ENCODE data around the gene ITPA. TPM values are rescaled to one million over a fixed set of nuclear protein-coding genes. Genes with fewer than 3 reads are reported as not detected.
A peak's percentile ranks its signal among the peaks of the same experiment; 100 is the strongest.

Gene ITPA
- total and polyA plus RNA-seq, 2 of the 13 experiments (the other 11 are each of a cell fraction or from before 2014, with no cell fraction given) = 60.1 to 103 TPM

DNA sequence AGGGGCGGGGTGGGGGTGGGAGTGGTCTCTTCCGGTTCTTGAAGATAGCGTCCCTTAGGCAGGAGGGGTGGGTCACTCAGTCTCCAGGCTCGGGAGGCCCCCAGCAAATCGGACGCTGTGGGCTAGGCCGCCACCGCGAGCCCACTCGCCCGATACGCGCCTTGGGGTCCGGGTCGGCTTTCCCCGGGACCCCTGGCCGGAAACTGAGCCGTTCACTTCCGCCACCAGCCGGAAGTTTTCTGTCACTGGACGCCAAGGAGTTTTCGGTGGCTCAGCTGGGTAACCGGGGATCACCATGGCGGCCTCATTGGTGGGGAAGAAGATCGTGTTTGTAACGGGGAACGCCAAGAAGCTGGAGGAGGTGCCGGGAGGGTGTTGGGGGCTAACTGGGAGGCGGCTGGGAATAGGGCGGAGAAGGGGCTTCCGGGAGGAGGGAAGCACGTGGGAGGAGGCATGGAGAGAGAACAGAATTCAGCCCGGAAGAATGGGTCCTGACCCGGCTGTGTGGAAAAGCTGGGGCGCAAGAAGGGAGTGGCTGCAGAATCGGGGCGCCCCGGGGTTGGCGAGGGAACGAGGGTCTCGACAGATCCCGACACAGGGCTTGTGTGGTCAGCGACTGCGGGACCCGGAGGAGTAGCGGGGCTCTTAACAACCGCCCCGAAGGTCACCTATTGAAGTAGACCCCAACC, at the start of gene ITPA (continued):
- TF ChIP-seq ZNF101 (CRISPR knock-in tag; IDR thresholded peaks at IDR 0.05; ENCODE audit: borderline replicate concordance, low read depth) (peak; percentile 45; the same call in 1 of the 2 replicates), ZFY (CRISPR knock-in tag; IDR thresholded peaks at IDR 0.05) (peak; percentile 82), ZNF709 (CRISPR knock-in tag; IDR thresholded peaks at IDR 0.05) (peak; percentile 54; the same call in 1 of the 2 replicates), TBL1XR1 (IDR thresholded peaks at IDR 0.05; ENCODE audit: borderline replicate concordance, low read length, partially characterized antibody) (no peak), ZNF552 (CRISPR knock-in tag; IDR thresholded peaks at IDR 0.05; ENCODE audit: borderline replicate concordance) (peak; percentile 81; the same call in 1 of the 2 replicates), XRCC5 (optimal IDR thresholded peaks at IDR 0.05; ENCODE audit: low read length) (peak; percentile 54), ZNF331 (CRISPR knock-in tag; IDR thresholded peaks at IDR 0.05) (peak; percentile 40), ZMYM2 (CRISPR knock-in tag; IDR thresholded peaks at IDR 0.05) (0 out of 2 replicates have a peak, but pooled peaks have one; percentile 44), DPF2 (CRISPR knock-in tag; IDR thresholded peaks at IDR 0.05; ENCODE audit: borderline replicate concordance, low read depth) (no peak), ZNF703 (CRISPR knock-in tag; IDR thresholded peaks at IDR 0.05; ENCODE audit: borderline replicate concordance) (no peak), JUNB (CRISPR knock-in tag; IDR thresholded peaks at IDR 0.05; ENCODE audit: borderline replicate concordance) (peak; percentile 67; the same call in 1 of the 2 replicates), DR1 (CRISPR knock-in tag; IDR thresholded peaks at IDR 0.05) (peak; percentile 71), ZNF367 (CRISPR knock-in tag; IDR thresholded peaks at IDR 0.05; ENCODE audit: borderline replicate concordance) (no peak), MBNL3 (CRISPR knock-in tag; conservative IDR thresholded peaks at IDR 0.05) (no peak), ZNF777 (CRISPR knock-in tag; IDR thresholded peaks at IDR 0.05) (peak; percentile 78)
- TF ChIP-seq, protein P1, sequence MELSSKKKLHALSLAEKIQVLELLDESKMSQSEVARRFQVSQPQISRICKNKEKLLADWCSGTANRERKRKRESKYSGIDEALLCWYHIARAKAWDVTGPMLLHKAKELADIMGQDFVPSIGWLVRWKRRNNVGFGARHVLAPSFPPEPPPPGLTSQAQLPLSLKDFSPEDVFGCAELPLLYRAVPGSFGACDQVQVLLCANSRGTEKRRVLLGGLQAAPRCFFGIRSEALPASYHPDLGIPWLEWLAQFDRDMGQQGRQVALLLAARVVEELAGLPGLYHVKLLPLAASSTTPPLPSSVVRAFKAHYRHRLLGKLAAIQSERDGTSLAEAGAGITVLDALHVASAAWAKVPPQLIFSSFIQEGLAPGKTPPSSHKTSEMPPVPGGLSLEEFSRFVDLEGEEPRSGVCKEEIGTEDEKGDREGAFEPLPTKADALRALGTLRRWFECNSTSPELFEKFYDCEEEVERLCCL (CRISPR knock-in tag; IDR thresholded peaks at IDR 0.05; ENCODE audit: borderline replicate concordance) = peak; percentile 73
- TF ChIP-seq, protein P2, sequence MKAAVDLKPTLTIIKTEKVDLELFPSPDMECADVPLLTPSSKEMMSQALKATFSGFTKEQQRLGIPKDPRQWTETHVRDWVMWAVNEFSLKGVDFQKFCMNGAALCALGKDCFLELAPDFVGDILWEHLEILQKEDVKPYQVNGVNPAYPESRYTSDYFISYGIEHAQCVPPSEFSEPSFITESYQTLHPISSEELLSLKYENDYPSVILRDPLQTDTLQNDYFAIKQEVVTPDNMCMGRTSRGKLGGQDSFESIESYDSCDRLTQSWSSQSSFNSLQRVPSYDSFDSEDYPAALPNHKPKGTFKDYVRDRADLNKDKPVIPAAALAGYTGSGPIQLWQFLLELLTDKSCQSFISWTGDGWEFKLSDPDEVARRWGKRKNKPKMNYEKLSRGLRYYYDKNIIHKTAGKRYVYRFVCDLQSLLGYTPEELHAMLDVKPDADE (CRISPR knock-in tag; IDR thresholded peaks at IDR 0.05) = 0 out of 2 replicates have a peak, but pooled peaks have one; percentile 51
- TF ChIP-seq, protein P3, sequence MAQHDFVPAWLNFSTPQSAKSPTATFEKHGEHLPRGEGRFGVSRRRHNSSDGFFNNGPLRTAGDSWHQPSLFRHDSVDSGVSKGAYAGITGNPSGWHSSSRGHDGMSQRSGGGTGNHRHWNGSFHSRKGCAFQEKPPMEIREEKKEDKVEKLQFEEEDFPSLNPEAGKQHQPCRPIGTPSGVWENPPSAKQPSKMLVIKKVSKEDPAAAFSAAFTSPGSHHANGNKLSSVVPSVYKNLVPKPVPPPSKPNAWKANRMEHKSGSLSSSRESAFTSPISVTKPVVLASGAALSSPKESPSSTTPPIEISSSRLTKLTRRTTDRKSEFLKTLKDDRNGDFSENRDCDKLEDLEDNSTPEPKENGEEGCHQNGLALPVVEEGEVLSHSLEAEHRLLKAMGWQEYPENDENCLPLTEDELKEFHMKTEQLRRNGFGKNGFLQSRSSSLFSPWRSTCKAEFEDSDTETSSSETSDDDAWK (CRISPR knock-in tag; IDR thresholded peaks at IDR 0.05) = no peak
- TF ChIP-seq, protein P4, sequence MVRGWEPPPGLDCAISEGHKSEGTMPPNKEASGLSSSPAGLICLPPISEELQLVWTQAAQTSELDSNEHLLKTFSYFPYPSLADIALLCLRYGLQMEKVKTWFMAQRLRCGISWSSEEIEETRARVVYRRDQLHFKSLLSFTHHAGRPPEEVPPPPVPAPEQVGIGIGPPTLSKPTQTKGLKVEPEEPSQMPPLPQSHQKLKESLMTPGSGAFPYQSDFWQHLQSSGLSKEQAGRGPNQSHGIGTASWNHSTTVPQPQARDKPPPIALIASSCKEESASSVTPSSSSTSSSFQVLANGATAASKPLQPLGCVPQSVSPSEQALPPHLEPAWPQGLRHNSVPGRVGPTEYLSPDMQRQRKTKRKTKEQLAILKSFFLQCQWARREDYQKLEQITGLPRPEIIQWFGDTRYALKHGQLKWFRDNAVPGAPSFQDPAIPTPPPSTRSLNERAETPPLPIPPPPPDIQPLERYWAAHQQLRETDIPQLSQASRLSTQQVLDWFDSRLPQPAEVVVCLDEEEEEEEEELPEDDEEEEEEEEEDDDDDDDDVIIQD (CRISPR knock-in tag; IDR thresholded peaks at IDR 0.05; ENCODE audit: low read depth) = no peak
- TF ChIP-seq, protein P5, sequence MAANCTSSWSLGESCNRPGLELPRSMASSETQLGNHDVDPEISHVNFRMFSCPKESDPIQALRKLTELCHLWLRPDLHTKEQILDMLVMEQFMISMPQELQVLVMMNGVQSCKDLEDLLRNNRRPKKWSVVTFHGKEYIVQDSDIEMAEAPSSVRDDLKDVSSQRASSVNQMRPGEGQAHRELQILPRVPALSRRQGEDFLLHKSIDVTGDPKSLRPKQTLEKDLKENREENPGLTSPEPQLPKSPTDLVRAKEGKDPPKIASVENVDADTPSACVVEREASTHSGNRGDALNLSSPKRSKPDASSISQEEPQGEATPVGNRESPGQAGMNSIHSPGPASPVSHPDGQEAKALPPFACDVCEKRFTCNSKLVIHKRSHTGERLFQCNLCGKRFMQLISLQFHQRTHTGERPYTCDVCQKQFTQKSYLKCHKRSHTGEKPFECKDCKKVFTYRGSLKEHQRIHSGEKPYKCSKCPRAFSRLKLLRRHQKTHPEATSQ (CRISPR knock-in tag; IDR thresholded peaks at IDR 0.05; ENCODE audit: borderline replicate concordance) = peak; percentile 51; the same call in 1 of the 2 replicates
- TF ChIP-seq, protein P6, sequence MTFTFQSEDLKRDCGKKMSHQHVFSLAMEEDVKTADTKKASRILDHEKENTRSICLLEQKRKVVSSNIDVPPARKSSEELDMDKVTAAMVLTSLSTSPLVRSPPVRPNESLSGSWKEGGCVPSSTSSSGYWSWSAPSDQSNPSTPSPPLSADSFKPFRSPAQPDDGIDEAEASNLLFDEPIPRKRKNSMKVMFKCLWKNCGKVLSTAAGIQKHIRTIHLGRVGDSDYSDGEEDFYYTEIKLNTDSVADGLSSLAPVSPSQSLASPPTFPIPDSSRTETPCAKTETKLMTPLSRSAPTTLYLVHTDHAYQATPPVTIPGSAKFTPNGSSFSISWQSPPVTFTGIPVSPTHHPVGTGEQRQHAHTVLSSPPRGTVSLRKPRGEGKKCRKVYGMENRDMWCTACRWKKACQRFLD (CRISPR knock-in tag; IDR thresholded peaks at IDR 0.05; ENCODE audit: borderline replicate concordance) = peak; percentile 67; the same call in 1 of the 2 replicates

Measured in HepG2 (cell line).